Stimulated activated CD4-positive, alpha-beta T cell treated with anti-CD3 and anti-CD28 coated beads, Interleukin-15, amount 100 ng/mL, for 1 hour (primary cell): Measurements from ENCODE around the gene ITK.

ENCODE experiments used
- DNase-seq, 2 donors: peaks; one replicate each; pipeline ENCODE4 v3.0.0-alpha.2; 2020; ENCODE audit warnings: low read depth in 1 of 2, low spot score in 1 of 2

Gene ITK

DNA sequence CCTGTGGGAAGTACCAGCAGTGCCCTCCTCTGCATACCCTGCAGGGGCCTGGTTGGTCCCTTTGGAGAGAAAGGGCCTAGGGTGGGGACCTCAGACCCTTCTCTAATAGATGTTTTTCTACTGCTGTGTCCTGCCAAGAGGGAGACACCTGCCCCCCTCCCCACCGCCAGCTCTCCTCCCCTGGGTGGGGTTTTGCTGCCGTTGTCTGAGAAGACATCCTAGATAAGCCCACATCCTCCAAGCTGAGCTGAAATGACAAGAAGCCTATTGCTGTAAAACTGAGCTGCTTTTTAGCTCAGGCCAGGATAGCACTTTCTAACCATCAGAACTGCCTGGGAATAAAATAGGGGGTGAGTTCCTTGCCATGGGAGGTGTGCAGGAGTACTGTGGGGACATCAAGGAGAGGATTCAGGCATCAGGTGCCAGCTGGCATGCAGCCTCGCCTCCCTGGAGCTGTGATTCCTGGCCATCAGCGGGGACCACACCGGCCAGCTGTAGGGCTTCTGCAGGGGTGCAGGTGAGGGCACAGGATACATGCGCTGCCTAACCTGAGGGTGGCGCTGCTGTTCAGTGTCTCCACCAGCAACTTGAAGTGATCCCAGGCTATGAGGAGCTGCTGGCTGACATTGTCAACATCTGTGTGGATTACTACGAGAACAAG is 123.2 kb downstream of the ITK start:
- DNase-seq, result peak in 1 of 2 donors; percentile 17
